Measurements from ENCODE around the gene SLC6A8.

SLC6A8 gene

GRCh38 chrX:153687121-153688039 is at the start of gene SLC6A8:
TSS of gene SLC6A8 (plus strand) at chrX:153687926. CDS start at chrX:153688575, 649 bp downstream.
- peak; percentile 34 to 46 for DNase-seq

GRCh38 chrX:153638041-153638371 is 49.7 kb upstream of the SLC6A8 start:
- DNase-seq, result no peak

DNA sequence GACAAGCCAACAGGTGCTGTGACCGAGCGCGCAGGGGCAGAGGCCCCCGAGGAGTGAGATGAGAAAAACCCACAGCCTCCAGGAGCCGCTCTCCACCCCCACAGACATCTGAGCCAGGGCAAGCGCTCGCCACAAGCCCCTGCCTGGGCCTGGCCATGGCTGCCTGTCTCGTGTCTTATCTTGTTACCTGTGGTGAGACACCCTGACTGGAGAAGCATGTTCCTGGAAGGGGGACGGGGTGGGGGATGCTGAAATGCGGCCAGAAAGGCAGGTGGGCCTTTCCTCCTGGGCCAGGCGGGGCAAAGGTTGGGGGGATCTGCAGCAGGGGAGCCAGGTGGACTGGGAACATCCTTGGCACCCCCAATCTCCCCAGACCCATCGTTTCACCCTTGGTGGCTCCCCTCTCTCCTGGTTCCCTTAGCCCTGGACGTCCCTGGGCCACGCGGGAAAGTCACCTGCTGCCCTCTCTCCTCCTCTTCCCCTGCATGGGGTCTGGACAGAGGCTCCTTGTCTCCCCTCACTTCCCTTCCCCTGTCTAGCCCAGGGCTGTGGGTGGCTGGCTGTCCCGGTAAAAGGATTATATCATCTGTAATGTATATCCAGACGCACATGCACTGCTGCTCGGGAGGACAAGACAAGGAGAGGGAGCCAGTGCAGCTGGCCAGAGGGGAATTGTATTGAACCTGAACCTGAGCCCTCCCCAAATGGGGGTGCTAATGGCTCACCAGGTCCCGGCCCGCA is 49.1 kb upstream of the SLC6A8 start:
- DNase-seq, result no peak

GRCh38 chrX:153639177-153640044 is 48.3 kb upstream of the SLC6A8 start:
- DNase-seq, result no peak

- no peak for DNase-seq
These were observed 47.6 kb upstream of the SLC6A8 start for GRCh38 chrX:153640045-153640686.

DNA sequence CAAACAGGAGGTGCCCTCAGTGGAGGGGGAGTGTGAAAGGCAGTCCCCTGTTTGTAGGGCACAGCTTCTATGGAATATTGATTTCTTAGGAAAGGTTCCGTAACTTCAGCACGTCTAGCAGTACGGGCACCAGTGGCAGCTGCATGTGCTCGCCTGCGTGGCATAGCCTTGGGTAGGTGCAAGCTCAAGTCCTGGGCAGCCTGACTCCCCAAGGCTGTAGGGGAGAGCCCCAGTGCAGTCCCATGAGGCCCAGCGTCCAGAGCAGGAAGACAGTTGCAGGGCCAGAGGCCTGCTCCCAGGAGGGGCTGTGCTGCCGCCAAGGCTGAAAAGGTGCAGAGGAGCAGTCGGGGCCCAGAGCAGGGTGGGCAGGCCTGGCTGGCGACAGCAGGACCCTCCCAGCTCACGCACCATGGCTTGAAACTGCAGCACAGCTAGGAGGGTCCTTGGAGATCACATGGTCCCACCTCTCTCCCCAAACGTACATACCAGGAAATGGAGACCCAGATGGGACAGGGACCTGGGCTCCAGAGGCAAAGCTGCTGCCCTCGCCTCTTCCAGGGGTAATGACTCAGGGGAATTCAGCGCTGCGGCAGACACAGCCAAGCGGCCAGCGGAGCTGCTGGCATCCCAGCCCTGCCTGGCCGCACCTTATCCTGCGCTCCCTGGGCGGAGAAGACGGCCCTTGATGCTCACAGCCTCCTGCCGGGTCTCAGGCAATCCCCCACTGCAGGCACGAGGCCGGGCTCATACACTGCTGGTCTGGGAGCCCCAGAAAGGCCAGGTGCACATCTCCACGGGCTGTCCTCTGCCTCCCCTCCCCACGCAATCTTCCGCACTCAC is 46.8 kb upstream of the SLC6A8 start:
- DNase-seq, result no peak

GRCh38 chrX:153641627-153642026 is 46.1 kb upstream of the SLC6A8 start:
- no peak for DNase-seq

GRCh38 chrX:153642051-153642654 is 45.6 kb upstream of the SLC6A8 start:
- DNase-seq, result no peak

- DNase-seq, result no peak
These were observed 44.9 kb upstream of the SLC6A8 start for GRCh38 chrX:153642655-153643430.

DNA sequence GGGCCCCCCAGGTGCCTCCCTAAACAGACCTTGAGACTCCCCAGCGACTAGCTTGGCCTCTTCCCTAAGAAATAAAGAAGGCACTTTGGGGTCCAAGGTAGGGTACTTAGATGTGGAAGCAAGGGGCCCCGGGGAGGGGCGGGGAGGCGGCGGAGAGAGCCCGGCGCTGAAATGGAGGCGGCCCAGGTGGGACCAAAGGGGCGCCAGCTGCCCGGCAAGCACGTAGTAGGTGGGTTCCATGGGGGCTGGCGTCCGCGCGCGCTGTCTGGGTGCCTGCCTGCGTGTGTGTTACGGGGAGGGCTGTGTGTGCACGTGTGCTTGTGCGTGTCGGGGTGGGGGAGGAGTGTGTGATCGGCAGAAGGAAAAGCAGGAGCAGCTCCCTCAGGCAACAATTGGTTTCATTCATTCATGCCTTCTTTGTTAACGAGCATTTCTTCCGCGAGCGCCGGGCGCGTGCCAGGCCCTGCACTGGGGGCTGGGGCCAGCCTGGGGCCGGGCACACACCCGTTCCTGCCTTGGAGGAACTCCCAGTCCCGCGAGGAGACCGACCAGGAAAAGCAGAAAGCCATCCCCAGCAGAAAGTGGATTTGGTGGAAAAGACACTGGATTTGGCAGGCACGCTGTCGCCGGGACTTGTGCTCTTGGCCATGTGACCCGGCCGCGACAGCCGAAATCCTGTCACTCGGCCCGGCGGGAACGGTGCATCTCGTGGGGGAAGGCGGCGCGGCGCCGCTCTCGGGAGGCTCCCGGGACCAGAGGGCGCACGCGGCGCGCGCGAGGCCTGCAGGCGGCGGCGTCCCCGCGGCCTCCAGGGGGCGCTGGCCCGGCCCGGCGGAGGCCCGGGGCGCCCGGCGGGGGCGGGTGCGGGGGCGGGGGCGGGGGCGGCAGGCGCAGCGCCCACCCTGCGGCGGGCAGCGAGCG is 44.0 kb upstream of the SLC6A8 start:
- DNase-seq, result no peak

DNA sequence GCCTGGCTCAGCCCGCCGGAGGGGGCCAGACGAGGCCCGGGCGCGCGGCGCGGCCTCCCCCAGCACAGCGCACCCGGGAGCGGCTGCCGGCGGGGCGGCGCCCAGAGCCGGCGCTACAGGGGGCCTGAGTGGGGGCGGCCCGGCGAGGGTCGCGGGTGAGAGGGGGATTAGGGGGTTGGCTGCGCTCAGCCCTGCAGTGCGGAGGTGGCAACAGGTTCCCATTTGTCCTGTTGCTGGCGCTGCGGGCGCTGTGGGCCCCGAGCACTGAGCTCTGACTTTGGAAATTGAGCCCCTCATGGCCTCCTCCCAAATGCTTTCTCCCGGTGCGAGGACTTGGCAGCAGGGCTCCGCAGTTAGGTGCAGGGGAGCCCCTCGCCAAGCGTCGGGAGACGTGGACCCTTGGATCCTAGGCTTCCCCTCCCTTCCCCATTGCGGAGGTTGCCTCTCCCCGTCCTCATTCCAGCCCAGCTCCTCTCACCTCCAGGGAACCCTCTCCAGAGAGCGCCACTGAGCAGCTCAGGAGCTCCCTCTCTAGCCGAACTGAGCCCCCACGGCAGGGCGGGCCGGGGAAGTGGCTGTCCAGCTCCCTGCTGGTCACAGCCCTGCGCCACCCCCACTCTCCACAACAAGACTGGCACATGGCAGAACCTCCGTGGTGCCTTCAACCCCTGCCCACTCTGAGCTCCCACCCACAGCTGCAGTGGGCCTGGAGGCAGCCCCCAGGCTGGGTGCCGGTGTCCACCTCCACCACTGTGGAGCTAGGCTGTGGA is 43.2 kb upstream of the SLC6A8 start:
- no peak for DNase-seq

DNA sequence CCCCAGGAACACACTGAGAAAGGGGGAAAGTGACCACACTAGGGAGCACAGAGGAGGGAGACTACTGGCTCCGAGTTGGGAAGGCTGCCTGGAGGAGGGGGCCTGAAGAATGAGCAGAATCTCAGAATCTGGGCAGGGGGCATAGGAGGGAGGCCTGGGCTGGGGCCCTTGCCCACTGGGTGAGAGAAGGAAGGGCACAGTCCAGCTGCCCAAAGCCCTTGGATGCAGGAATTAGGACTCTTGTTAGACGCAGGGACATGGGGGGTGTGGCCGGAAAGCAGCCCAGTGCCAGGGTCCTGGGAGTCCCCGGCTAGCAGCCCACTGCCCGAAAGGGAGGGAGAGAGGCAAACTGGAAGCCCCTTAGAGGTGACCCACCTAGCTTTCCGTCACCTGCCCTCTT is 42.6 kb upstream of the SLC6A8 start:
- DNase-seq, result no peak

DNA sequence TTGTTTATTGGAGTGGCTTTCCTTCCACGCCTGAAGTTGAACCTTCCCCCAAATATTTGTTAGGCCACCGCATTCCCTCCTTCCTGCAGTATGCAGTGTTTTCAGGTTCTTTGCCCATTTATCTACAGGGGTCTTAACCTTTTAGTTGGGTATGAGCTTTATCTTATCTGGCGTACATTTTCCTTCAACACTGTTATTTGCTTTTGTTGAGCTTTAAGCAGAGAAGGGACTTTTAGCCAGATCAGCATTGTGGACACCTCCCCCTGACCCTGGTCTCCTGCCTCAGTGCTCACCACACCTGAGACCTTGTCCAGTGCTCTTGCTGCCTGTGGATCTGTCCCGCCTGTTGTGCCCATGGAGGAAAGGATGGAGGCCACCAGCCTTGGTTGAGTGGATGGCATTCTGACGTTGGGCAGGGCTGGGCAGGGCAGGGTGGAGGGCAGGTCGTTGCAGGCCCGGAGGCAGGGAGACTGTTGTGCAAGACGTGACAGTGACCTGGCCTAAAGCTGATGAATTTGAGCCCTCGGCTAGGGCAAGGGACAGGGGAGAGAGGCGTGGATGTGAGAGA is 41.7 kb upstream of the SLC6A8 start:
- DNase-seq, result no peak

- no peak for DNase-seq
These were observed 40.9 kb upstream of the SLC6A8 start, which contains the start of gene DUSP9 for GRCh38 chrX:153646620-153647373. TSS of gene DUSP9 (plus strand) at chrX:153647203. CDS start at chrX:153647954, 751 bp downstream.

- DNase-seq, result no peak
These were observed 40.0 kb upstream of the SLC6A8 start for GRCh38 chrX:153647461-153648357.
